Spleen (tissue), 7 donors: ENCODE data around the gene CXCL1.

Experiments
- CTCF ChIP-seq, 11 experiments: fragments of 200-600 bp in 7 of 11; fragments of 450-650 bp in 4 of 11; sonication (generic) in 4 of 11; IDR thresholded peaks in 8 of 11; conservative IDR thresholded peaks in 3 of 11; 1 replicate in 7 of 11; 2 replicates in 4 of 11; pipeline versions ENCODE4 v1.4.0 to v1.8.0; 2016 to 2021; ENCODE audit warnings: antibody characterized with exemption in 11 of 11, inconsistent platforms in 4 of 11, mild to moderate bottlenecking in 1 of 11
- POLR2AphosphoS5 ChIP-seq, 3 donors: sonication (generic); formaldehyde crosslinking; IDR thresholded peaks; one replicate each; pipeline ENCODE4 v1.5.1; 2017; ENCODE audit warnings: antibody characterized with exemption in 3 of 3
- donor health status: DM: no; HTN: no; CAD: no; lungs with moderate emphysema.
- donor health status: DM: no; HTN: no; CAD: no.
- donor health status: DM: no; HTN: no; CAD: no.

- TF ChIP-seq CTCF (IDR thresholded peaks at IDR 0.05 in 8 of 11, conservative IDR thresholded peaks at IDR 0.05 in 3 of 11), result no peak
- TF ChIP-seq POLR2AphosphoS5 (IDR thresholded peaks at IDR 0.05), result no peak
Measured at GRCh38 chr4:73866246-73866645, 2.9 kb upstream of the CXCL1 start.
